D721Med (cell line): ENCODE results near the gene DNER.

Source experiments
- DNase-seq: peaks from one replicate; pipeline ENCODE4 v3.0.0; 2011; ENCODE audit warnings: low spot score; ENCODE audit not compliant: insufficient read length
- FAIRE-seq: peaks from 2 replicates; lab custom pipeline; 2011; peaks lifted over from hg19 to GRCh38; lab: Jason Lieb, UNC
- TF ChIP-seq, protein P1 (sequence below): IDR thresholded peaks from 2 replicates; pipeline ENCODE4 v1.5.1; 2012; ENCODE audit warnings: mild to moderate bottlenecking, control low read depth; ENCODE audit not compliant: insufficient read depth; ENCODE audit errors: missing control alignments

Gene DNER

DNA sequence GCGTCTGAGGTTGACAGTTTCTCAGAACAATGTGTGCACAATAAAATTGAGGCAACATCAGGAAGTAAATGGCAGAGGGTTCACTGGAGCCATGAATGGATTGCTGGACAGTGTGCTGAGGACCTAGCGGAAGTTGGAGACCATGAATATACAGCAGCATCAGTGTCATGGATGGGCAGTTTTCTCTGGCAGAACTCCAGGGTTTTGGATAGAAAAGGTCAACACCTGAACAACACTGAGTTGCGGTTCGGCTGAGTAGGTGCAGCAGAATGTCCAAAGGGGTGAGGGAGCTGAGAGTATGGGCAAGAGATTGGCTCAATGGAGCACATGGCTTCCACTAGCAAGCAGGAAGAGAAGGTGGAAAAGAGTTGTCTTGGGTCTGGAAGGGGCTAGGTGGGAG, 73.7 kb downstream of the DNER start:
- FAIRE-seq (no peak), DNase-seq (no peak)
- TF ChIP-seq, protein P1, sequence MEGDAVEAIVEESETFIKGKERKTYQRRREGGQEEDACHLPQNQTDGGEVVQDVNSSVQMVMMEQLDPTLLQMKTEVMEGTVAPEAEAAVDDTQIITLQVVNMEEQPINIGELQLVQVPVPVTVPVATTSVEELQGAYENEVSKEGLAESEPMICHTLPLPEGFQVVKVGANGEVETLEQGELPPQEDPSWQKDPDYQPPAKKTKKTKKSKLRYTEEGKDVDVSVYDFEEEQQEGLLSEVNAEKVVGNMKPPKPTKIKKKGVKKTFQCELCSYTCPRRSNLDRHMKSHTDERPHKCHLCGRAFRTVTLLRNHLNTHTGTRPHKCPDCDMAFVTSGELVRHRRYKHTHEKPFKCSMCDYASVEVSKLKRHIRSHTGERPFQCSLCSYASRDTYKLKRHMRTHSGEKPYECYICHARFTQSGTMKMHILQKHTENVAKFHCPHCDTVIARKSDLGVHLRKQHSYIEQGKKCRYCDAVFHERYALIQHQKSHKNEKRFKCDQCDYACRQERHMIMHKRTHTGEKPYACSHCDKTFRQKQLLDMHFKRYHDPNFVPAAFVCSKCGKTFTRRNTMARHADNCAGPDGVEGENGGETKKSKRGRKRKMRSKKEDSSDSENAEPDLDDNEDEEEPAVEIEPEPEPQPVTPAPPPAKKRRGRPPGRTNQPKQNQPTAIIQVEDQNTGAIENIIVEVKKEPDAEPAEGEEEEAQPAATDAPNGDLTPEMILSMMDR = no peak

DNA sequence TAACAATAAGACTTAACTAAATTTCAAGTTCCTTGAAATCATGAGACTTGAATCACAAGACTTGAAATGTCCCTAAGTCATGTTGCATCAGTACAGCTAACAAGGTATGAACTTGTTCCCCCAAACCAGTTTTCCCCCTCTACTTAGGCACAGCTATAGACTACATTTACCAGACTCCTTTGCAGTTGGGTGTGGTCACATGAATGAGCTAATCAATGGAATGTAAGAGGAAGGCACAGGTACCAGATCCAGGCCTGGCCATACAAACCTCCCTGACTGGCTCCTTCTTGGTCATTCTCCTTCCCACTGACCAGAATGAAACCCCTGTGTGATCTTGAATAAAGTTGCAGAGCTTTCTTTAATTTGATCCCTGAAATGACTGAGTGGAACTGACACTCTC, 77.8 kb downstream of the DNER start:
- no peak for FAIRE-seq
- no peak for DNase-seq
- TF ChIP-seq, protein P1 = no peak

DNA sequence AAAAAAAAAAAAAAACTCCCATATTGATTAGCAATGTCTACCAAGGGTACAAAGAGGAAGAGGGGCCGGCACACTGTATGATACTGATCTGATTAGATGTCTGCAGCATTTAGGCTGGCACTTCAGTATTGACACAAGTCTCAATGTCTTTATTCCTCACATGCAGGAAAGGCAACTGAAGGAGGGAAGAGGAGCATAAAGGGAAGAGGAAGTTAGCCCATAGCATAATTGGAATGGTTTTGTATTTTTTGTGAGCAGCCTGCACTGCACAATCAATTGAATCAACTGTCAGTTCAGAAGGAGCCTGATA, 79.0 kb downstream of the DNER start:
- FAIRE-seq (no peak), DNase-seq (no peak)
- TF ChIP-seq, protein P1 = no peak

DNA sequence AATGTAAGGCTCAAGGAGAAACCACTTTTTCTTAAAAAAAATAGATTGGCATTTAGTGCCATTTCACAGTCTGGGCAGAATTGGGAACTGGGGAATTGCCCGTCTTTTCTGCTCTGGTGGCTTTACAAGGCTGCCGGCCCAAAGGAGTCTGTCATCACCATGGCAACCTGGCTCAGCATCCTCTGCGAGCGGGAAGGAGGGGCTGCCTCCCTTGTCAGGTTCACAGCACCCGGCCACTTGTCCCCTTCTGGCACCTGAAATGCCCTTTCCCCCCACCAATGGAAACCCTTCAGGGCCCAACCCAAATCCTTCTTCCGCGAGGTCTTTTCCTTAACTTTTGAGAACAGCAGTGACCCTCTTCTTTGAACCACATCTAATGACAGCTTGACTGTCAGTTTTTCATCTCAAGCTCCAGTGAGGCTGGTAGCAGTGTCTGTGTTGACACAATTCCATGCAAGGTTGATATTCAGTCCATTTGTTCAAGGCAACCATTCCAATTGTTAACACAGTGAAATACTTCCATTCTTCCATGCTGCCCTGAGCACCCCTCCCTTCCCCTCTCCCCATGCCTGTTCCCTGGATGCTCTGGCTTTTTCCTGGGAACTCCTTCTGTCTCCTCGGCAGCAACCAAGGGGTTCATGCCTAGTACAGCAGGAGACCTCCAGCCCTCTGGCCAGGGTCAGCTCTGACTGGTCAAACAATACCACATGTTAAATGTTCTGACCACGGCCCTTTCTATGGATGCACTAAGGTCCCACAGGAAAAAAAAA, 79.6 kb downstream of the DNER start:
- FAIRE-seq (no peak), DNase-seq (no peak)
- TF ChIP-seq, protein P1 = no peak

DNA sequence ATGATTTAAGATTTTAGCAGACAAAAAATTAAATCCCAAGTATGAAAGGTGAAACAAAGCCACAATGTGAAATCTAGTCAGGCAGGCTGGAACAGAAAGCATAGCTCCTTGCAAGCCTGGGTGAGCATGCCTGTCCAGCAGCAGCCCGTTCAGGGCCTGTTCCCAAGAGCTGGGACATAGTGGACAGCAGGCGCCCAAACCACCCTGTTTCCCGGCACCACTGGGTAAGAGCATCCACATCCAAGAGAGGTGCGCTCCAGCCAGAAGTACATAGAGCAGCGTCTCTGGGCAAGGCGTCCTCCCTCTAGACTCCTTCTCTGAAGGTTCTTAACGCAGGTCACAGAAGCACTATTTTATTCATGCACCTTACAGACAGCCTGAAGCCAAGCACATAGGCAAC, 80.8 kb downstream of the DNER start:
- TF ChIP-seq, protein P1 = no peak
- FAIRE-seq (no peak), DNase-seq (no peak)

DNA sequence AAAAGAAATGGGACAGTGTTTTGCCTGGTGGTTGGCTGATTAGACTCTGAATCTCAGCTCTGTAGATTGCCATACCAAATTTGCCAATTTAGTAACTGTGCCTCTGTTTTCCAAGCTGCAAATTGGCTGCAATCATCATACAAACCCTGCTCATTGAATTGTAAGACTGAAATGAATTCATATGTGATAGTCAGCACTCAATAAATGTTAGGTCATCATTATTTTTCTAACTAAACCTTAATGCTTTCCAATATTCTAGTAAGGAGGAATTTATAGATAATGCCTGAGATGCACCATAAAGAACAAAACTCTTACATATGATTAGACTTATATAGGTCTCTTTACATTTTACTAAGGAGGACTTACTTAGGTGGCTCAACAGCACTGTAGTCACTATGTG, 85.3 kb downstream of the DNER start:
- no peak for DNase-seq
- TF ChIP-seq, protein P1 = no peak
- FAIRE-seq = no peak

DNA sequence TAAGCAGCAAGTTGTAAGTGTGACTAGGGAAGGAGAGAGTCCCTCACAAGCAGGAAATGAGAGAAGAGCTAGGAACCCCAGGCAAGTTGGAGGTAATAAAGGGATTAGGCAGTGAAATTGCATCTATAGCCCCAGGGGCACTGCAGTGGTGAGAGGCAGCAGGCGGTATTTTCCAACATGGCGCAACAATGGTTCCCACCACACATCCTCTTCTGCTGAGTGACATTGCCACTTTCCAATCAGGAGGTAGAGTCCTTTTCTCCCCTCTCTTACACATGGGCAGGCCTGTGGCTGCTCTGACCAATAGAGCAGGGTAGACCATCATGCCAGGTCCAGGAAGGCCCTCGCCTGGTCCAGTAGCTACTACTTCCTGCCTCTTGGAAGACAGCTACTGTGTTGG, 86.6 kb downstream of the DNER start:
- DNase-seq (no peak), FAIRE-seq (no peak)
- TF ChIP-seq, protein P1 = no peak
